ENCODE results near the gene ATP11A.
A peak's percentile ranks its signal among the peaks of the same experiment; 100 is the strongest.
"Not testable (repeated sequence)": the region's sequence is repeated elsewhere in the genome, so short reads cannot be mapped to it uniquely, and the experiment has no call there.

Gene ATP11A

GRCh38 chr13:112845511-112846144 lies 155.8 kb downstream of the ATP11A start:
- DNase-seq = peak in 1 of 42 donors; percentile 1
- intact Hi-C loops (cut with DNase I) = no loop called here

GRCh38 chr13:112846411-112847115 lies 156.7 kb downstream of the ATP11A start:
- intact Hi-C loops (cut with DNase I) = no loop called here
- DNase-seq = peak in 1 of 42 donors; percentile 2

- DNase-seq = peak in 9 of 42 donors; percentile 11 to 61 (median 26)
- intact Hi-C loops (cut with DNase I) = no loop called here
Measured at GRCh38 chr13:112849500-112849899, 159.7 kb downstream of the ATP11A start.

GRCh38 chr13:112850273-112850672 lies 160.4 kb downstream of the ATP11A start:
- intact Hi-C loops (cut with DNase I) = no loop called here
- peak in 2 of 42 donors; percentile 20 to 23 for DNase-seq

- peak in 1 of 42 donors; percentile 6 for DNase-seq
Measured at GRCh38 chr13:112851107-112852038, 161.5 kb downstream of the ATP11A start.

GRCh38 chr13:112852392-112852791 lies 162.6 kb downstream of the ATP11A start:
- intact Hi-C loops (cut with DNase I) = no loop called here
- DNase-seq = peak in 2 of 42 donors; percentile 2 to 19

More at GRCh38 chr13:112851107-112852038, 161.5 kb downstream of the ATP11A start:
- intact Hi-C loops (cut with DNase I) = no loop called here

- intact Hi-C loops (cut with DNase I) = no loop called here
- peak in 1 of 42 donors; percentile 1 for DNase-seq
Measured at GRCh38 chr13:112852808-112853207, 163.0 kb downstream of the ATP11A start.

- DNase-seq = peak in 2 of 42 donors; percentile 5 to 10
- intact Hi-C loops (cut with DNase I) = no loop called here
Measured at GRCh38 chr13:112854321-112854720, 164.5 kb downstream of the ATP11A start.

GRCh38 chr13:112855859-112856258 lies 166.0 kb downstream of the ATP11A start:
- DNase-seq = peak in 1 of 42 donors; percentile 12
- intact Hi-C loops (cut with DNase I) = no loop called here

GRCh38 chr13:112857914-112858490 lies 168.2 kb downstream of the ATP11A start:
- DNase-seq = no peak
- intact Hi-C loops (cut with DNase I) = no loop called here

- peak in 2 of 42 donors; percentile 10 to 14 for DNase-seq
- intact Hi-C loops (cut with DNase I) = no loop called here
Measured at GRCh38 chr13:112859128-112859816, 169.4 kb downstream of the ATP11A start.

- intact Hi-C loops (cut with DNase I) = no loop called here
- peak in 27 of 42 donors; percentile 16 to 66 (median 32) for DNase-seq
Measured at GRCh38 chr13:112859817-112860190, 170.0 kb downstream of the ATP11A start.

- DNase-seq = peak in 2 of 42 donors; percentile 7 to 28
- intact Hi-C loops (cut with DNase I) = no loop called here
Measured at GRCh38 chr13:112861876-112862615, 172.2 kb downstream of the ATP11A start.

- DNase-seq; intact Hi-C loops (cut with DNase I): not testable (repeated sequence)
Measured at GRCh38 chr13:112863356-112863755, 173.5 kb downstream of the ATP11A start.

- intact Hi-C loops (cut with DNase I) = not testable (repeated sequence)
- DNase-seq = peak in 2 of 42 donors; percentile 0 to 21
Measured at GRCh38 chr13:112865478-112865877, 175.6 kb downstream of the ATP11A start.

- intact Hi-C loops (cut with DNase I) = no loop called here
- peak in 3 of 42 donors; percentile 8 to 24 (median 10) for DNase-seq
Measured at GRCh38 chr13:112867301-112867711, 177.5 kb downstream of the ATP11A start.

GRCh38 chr13:112868308-112868707 lies 178.5 kb downstream of the ATP11A start:
- DNase-seq = peak in 1 of 42 donors; percentile 9
- intact Hi-C loops (cut with DNase I) = no loop called here

Measured in head of caudate nucleus (tissue), 42 donors.